Neural progenitor cell (in vitro differentiated cells): ENCODE results near the gene SMG6. TPM values are rescaled to one million over a fixed set of nuclear protein-coding genes. Genes with fewer than 3 reads are reported as not detected.

Source experiments
- DNase-seq: peaks from one replicate; pipeline ENCODE4 v3.0.0-alpha.2; 2016; ENCODE audit warnings: low spot score
- H2AFZ ChIP-seq: fragments of 200-600 bp; sonication (generic); replicated peaks from 2 replicates; pipeline ENCODE4 v1.6.1; 2016; ENCODE audit warnings: antibody characterized with exemption
- H3F3A ChIP-seq: fragments of 200-600 bp; sonication (generic); 2 replicates; pipeline ENCODE4 v1.6.1; 2016; ENCODE audit warnings: antibody characterized with exemption, low read depth
- H3K27ac ChIP-seq: fragments of 200-600 bp; sonication (generic); 2 replicates; pipeline ENCODE4 v1.5.1; 2016; ENCODE audit warnings: mild to moderate bottlenecking
- H3K27me3 ChIP-seq: fragments of 200-600 bp; sonication (generic); 2 replicates; pipeline ENCODE4 v1.6.1; 2016; ENCODE audit warnings: mild to moderate bottlenecking, moderate library complexity
- H3K36me3 ChIP-seq: fragments of 200-600 bp; sonication (generic); 2 replicates; pipeline ENCODE4 v1.5.1; 2016
- H3K4me1 ChIP-seq: fragments of 200-600 bp; sonication (generic); 2 replicates; pipeline ENCODE4 v1.6.1; 2016; ENCODE audit warnings: mixed run types
- H3K4me2 ChIP-seq: fragments of 200-600 bp; sonication (generic); 2 replicates; pipeline ENCODE4 v1.6.1; 2016
- H3K4me3 ChIP-seq: fragments of 200-600 bp; sonication (generic); 2 replicates; pipeline ENCODE4 v1.5.1; 2016
- H3K79me2 ChIP-seq: fragments of 200-600 bp; sonication (generic); 2 replicates; pipeline ENCODE4 v1.6.1; 2016; ENCODE audit warnings: low read depth
- H3K9ac ChIP-seq: fragments of 200-600 bp; sonication (generic); 2 replicates; pipeline ENCODE4 v1.6.1; 2016
- H3K9me3 ChIP-seq: fragments of 200-600 bp; sonication (generic); 2 replicates; pipeline ENCODE4 v1.5.1; 2016; ENCODE audit warnings: low read depth
- H4K20me1 ChIP-seq: fragments of 200-600 bp; sonication (generic); 2 replicates; pipeline ENCODE4 v1.6.1; 2016; ENCODE audit warnings: low read depth
- H3K27ac Mint-ChIP-seq: 3 replicates; pipeline ENCODE4 v1.8.0; 2021; ENCODE audit warnings: mixed read lengths
- H3K27me3 Mint-ChIP-seq: 2 replicates; pipeline ENCODE4 v1.8.0; 2022; ENCODE audit warnings: low read depth, mild to moderate bottlenecking, inconsistent platforms, moderate library complexity, mixed read lengths; ENCODE audit not compliant: insufficient read depth
- H3K36me3 Mint-ChIP-seq: 3 replicates; pipeline ENCODE4 v1.8.0; 2021; ENCODE audit warnings: mixed read lengths
- H3K4me1 Mint-ChIP-seq: 3 replicates; pipeline ENCODE4 v1.8.0; 2021; ENCODE audit warnings: mixed read lengths
- H3K4me3 Mint-ChIP-seq: 3 replicates; pipeline ENCODE4 v1.8.0; 2021; ENCODE audit warnings: mild to moderate bottlenecking, moderate library complexity, mixed read lengths
- H3K9me3 Mint-ChIP-seq: 3 replicates; pipeline ENCODE4 v1.8.0; 2020; ENCODE audit warnings: mixed read lengths
- CTCF ChIP-seq: fragments of 200-600 bp; sonication (generic); IDR thresholded peaks from 2 replicates; pipeline ENCODE4 v1.5.1; 2017; ENCODE audit warnings: antibody characterized with exemption, mild to moderate bottlenecking
- EZH2 ChIP-seq: fragments of 200-600 bp; sonication (generic); IDR thresholded peaks from 2 replicates; pipeline ENCODE4 v1.6.1; 2017; ENCODE audit warnings: antibody characterized with exemption, mild to moderate bottlenecking, moderate library complexity
- EZH2phosphoT487 ChIP-seq: fragments of 200-600 bp; sonication (generic); IDR thresholded peaks from 2 replicates; pipeline ENCODE4 v1.6.1; 2017; ENCODE audit warnings: antibody characterized with exemption
- total RNA-seq: library from RNA; depleted of rRNA; stranded (reverse); fragments of >200 nt; gene quantifications from 2 replicates; pipeline ENCODE4 v1.2.3, GENCODE V29; 2015; ENCODE audit warnings: low replicate concordance

The SMG6 gene
- total RNA-seq, 1 donor from 2014 or later: 19.0 TPM

GRCh38 chr17:2239882-2240430, 63.6 kb downstream of the SMG6 start:
- peaks cover 4% of the 10 kb centered on the region for H3K27me3 Mint-ChIP-seq
- peaks cover 54% of the 10 kb centered on the region for H4K20me1 ChIP-seq
- H3K27ac Mint-ChIP-seq: no peak overlapping the region
- no peak overlapping the region for H2AFZ ChIP-seq
- no peaks in the 10 kb centered on the region for H3K79me2 ChIP-seq
- peaks cover 10% of the 10 kb centered on the region for H3K4me1 ChIP-seq
- H3K4me2 ChIP-seq: no peak overlapping the region
- no peaks in the 10 kb centered on the region for H3K9me3 ChIP-seq
- no peak overlapping the region for H3K9ac ChIP-seq
- peaks cover 6% of the 10 kb centered on the region for H3F3A ChIP-seq
- no peak for DNase-seq
- H3K27ac ChIP-seq: no peak overlapping the region
- peaks cover 7% of the 10 kb centered on the region for H3K36me3 ChIP-seq
- H3K4me3 Mint-ChIP-seq: no peak overlapping the region
- H3K4me1 Mint-ChIP-seq: peaks cover 16% of the 10 kb centered on the region
- peaks cover 22% of the 10 kb centered on the region for H3K36me3 Mint-ChIP-seq
- no peaks in the 10 kb centered on the region for H3K9me3 Mint-ChIP-seq
- H3K4me3 ChIP-seq: no peak overlapping the region
- TF ChIP-seq EZH2phosphoT487 (no peak), EZH2 (no peak), CTCF (no peak)
- H3K27me3 ChIP-seq: no peaks in the 10 kb centered on the region

- H3K4me1 ChIP-seq: peaks cover 10% of the 10 kb centered on the region
- H3K27me3 ChIP-seq: no peaks in the 10 kb centered on the region
- H2AFZ ChIP-seq: no peak overlapping the region
- Mint-ChIP-seq H3K9me3 (no peaks in the 10 kb centered on the region), H3K4me3 (no peak overlapping the region), H3K4me1 (peaks cover 16% of the 10 kb centered on the region), H3K27me3 (peaks cover 3% of the 10 kb centered on the region), H3K36me3 (peaks cover 20% of the 10 kb centered on the region), H3K27ac (no peak overlapping the region)
- no peak overlapping the region for H3K4me2 ChIP-seq
- DNase-seq: no peak
- H4K20me1 ChIP-seq: peaks cover 47% of the 10 kb centered on the region
- peaks cover 7% of the 10 kb centered on the region for H3K36me3 ChIP-seq
- H3K4me3 ChIP-seq: no peak overlapping the region
- no peaks in the 10 kb centered on the region for H3K9me3 ChIP-seq
- no peaks in the 10 kb centered on the region for H3K79me2 ChIP-seq
- no peak for TF ChIP-seq EZH2phosphoT487
- no peak for TF ChIP-seq EZH2
- no peak for TF ChIP-seq CTCF
- H3K27ac ChIP-seq: no peak overlapping the region
- no peak overlapping the region for H3K9ac ChIP-seq
- H3F3A ChIP-seq: peaks cover 5% of the 10 kb centered on the region
These were observed 64.4 kb downstream of the SMG6 start for GRCh38 chr17:2239170-2239551.

- no peak overlapping the region for H3K4me2 ChIP-seq
- Mint-ChIP-seq H3K36me3 (peaks cover 15% of the 10 kb centered on the region), H3K9me3 (no peaks in the 10 kb centered on the region), H3K27ac (no peak overlapping the region), H3K4me1 (peaks cover 16% of the 10 kb centered on the region), H3K4me3 (no peak overlapping the region), H3K27me3 (peaks cover 2% of the 10 kb centered on the region)
- H3F3A ChIP-seq: peaks cover 5% of the 10 kb centered on the region
- H3K36me3 ChIP-seq: peaks cover 7% of the 10 kb centered on the region
- H3K9me3 ChIP-seq: no peaks in the 10 kb centered on the region
- H3K9ac ChIP-seq: peak overlapping the region; percentile 20
- H3K4me1 ChIP-seq: peaks cover 10% of the 10 kb centered on the region
- no peak overlapping the region for H3K4me3 ChIP-seq
- H3K79me2 ChIP-seq: no peaks in the 10 kb centered on the region
- no peak for DNase-seq
- peaks cover 41% of the 10 kb centered on the region for H4K20me1 ChIP-seq
- H3K27me3 ChIP-seq: no peaks in the 10 kb centered on the region
- no peak for TF ChIP-seq EZH2
- TF ChIP-seq CTCF: no peak
- TF ChIP-seq EZH2phosphoT487: no peak
- H2AFZ ChIP-seq: no peak overlapping the region
- H3K27ac ChIP-seq: peak overlapping the region; percentile 53
These were observed 65.0 kb downstream of the SMG6 start for GRCh38 chr17:2238432-2239169.
